GM18867 (cell line): ENCODE measurements around the gene RGMA.
"Not testable (repeated sequence)": the region's sequence is repeated elsewhere in the genome, so short reads cannot be mapped to it uniquely, and the experiment has no call there.

Experiments used
- ATAC-seq: cut with Tn5 transposase; IDR thresholded peaks from one replicate; pipeline ENCODE4 v1.9.1; 2021; ENCODE audit warnings: mild to moderate bottlenecking, moderate library complexity; ENCODE audit not compliant: unreplicated experiment

Gene RGMA

GRCh38 chr15:93068581-93069199 is 20.3 kb downstream of the RGMA start:
- ATAC-seq = no peak

GRCh38 chr15:93067649-93068085 is 21.3 kb downstream of the RGMA start:
- no peak for ATAC-seq

- no peak for ATAC-seq
These were observed 22.0 kb downstream of the RGMA start for GRCh38 chr15:93066834-93067648.

GRCh38 chr15:93066224-93066681 is 22.8 kb downstream of the RGMA start:
- no peak for ATAC-seq

GRCh38 chr15:93065641-93066045 is 23.4 kb downstream of the RGMA start:
- no peak for ATAC-seq

- no peak for ATAC-seq
These were observed 25.0 kb downstream of the RGMA start for GRCh38 chr15:93063796-93064690.

- ATAC-seq = no peak
These were observed 25.7 kb downstream of the RGMA start for GRCh38 chr15:93063262-93063671.

- ATAC-seq = not testable (repeated sequence)
These were observed 26.3 kb downstream of the RGMA start for GRCh38 chr15:93062628-93063261.

- ATAC-seq = no peak
These were observed 28.4 kb downstream of the RGMA start for GRCh38 chr15:93060336-93061248.

- no peak for ATAC-seq
These were observed 29.6 kb downstream of the RGMA start for GRCh38 chr15:93059442-93059841.

GRCh38 chr15:93058904-93059427 is 30.0 kb downstream of the RGMA start:
- ATAC-seq = no peak

GRCh38 chr15:93058128-93058527 is 30.9 kb downstream of the RGMA start:
- no peak for ATAC-seq

- no peak for ATAC-seq
These were observed 31.4 kb downstream of the RGMA start for GRCh38 chr15:93057618-93058017.

- no peak for ATAC-seq
These were observed 32.2 kb downstream of the RGMA start for GRCh38 chr15:93056836-93057235.

GRCh38 chr15:93055211-93055610 is 33.8 kb downstream of the RGMA start:
- ATAC-seq = no peak

GRCh38 chr15:93052090-93052879 is 36.7 kb downstream of the RGMA start:
- no peak for ATAC-seq

GRCh38 chr15:93051236-93052089 is 37.5 kb downstream of the RGMA start:
- ATAC-seq = no peak

GRCh38 chr15:93050648-93051047 is 38.4 kb downstream of the RGMA start:
- no peak for ATAC-seq
